Measurements from ENCODE around the gene BCAS1. TPM values are rescaled to one million over a fixed set of nuclear protein-coding genes. Genes with fewer than 3 reads are reported as not detected.
"Not testable (repeated sequence)": the region's sequence is repeated elsewhere in the genome, so short reads cannot be mapped to it uniquely, and the experiment has no call there.

Gene BCAS1
- total RNA-seq, 1 experiment from 2014 or later, result 42.4 TPM

DNA sequence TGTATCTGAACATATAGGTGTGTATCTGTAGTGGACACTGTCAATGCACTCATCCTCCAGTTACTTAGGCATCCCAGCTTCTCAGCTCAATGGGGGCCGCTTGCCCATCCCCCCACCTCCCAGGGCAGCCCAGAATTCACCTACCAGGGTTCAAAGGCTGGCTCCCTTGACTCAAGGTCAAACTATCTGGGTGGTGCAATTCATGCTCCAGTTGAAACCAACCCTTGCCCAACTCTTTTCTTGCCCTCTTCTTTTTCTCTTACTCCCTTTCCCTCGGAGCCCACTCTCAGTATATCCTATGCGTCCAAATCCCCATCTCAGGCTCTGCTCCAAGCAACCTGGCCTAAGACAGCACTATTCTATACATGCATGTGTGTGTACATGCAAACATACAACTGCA lies 127.4 kb downstream of the BCAS1 start:
- DNase-seq (ENCODE audit: low spot score), result no peak

GRCh38 chr20:53942472-53942816 lies 128.0 kb downstream of the BCAS1 start:
- no peak for DNase-seq (ENCODE audit: low spot score)

DNA sequence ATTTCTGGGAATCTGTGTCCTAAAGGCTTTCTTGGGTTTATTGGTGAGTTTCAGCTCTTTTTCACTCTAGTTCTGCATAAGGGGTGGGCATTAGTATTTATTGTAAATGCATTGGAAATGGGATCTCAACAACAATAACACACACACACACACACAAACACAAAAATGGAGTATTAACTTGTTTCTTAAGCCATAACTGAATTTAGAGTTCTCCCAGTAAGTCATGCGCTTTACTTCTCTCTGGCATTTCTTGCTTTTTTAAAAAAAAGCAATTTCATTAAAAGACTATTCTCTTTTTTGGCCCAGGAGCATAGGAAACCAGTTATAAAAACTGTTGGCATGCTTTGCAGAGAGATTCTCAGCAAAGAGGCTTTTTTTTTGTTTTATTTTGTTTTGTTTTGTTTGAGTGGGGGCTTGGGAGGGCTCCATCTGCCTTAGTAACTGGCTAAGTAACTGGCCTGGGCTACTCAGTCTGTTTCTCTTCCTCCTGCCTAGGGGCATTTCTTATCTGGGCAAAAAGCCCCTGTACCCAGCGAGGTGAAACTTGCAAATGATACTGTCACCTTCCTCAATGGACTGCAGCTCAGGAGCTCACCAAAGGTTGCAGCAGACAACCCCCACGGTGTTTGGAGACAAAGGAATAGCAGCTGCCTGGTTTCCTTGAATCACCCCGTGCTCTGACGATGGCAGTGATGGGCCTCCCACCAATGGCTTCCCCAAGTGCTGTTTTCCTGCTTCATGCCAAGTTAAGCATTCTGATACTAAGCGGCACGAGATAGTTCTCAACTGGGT lies 128.5 kb downstream of the BCAS1 start:
- no peak for DNase-seq (ENCODE audit: low spot score)

DNA sequence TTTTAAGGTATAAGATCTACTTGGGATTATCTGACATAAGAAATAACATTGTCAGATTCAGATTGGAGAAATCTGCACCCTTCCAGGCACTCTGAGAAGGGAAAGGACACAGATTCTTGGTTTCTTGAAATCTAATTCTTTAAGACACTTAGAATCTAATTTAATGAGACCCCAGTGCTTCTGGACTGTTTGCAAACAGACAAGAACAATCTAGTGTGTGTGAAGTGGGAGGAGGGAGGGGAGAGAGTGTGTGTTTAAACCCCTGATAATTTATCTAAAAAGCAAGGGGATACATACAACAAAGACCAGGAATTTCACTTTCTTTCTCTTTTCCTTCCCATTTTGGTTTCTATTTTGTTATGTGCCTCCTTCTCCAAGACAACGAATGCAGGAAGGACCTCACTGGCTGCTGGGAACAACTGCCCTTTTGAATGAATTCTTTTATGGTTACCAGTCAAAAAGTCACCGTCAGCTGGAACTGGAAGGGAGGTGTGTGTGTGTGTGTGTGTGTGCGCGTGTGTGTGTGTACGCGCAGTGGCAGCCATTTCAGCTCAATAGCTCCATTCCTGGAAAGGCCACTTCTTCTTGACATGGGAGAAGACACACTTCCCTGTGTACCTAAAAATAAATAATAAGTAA lies 129.4 kb downstream of the BCAS1 start:
- no peak for DNase-seq (ENCODE audit: low spot score)

DNA sequence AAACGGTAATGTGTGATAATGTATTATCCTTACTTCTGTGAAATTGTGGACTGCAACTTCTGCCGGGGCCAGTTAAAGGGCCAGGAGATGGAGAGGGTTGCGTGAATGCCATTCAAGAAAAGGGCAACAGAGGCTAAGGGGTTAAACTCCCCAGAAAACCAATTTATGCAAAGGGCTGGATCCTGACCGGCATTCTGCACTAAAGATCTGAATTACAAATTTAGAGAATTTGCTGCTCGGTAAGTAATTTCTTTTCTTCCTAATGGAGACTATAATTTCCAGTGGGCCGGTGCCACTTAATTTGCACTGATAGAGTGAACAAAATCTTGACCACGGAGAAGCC lies 130.1 kb downstream of the BCAS1 start:
- no peak for DNase-seq (ENCODE audit: low spot score)

GRCh38 chr20:53939572-53940359 lies 130.6 kb downstream of the BCAS1 start:
- peak; percentile 99 for DNase-seq (ENCODE audit: low spot score)

DNA sequence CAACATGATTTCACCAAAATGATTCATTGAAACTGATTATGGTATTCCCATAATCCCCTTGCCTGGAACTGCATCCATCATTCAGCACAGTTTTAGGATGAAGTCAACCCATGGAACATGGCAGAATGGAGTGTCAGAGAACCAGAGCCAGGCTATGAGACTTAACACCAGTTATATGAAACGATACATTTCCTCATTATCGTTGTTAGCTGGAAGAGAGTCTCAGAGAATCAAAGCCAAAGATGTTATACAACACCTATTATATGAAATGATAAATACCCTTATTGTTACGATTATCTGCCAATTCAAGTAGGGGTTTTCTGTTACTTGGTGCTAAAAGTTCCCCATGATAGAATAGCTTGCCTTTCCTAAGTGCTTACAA lies 131.2 kb downstream of the BCAS1 start:
- no peak for DNase-seq (ENCODE audit: low spot score)

GRCh38 chr20:53938739-53939138 lies 131.7 kb downstream of the BCAS1 start:
- DNase-seq (ENCODE audit: low spot score), result no peak

GRCh38 chr20:53937929-53938367 lies 132.4 kb downstream of the BCAS1 start:
- DNase-seq (ENCODE audit: low spot score), result no peak

- DNase-seq (ENCODE audit: low spot score), result no peak
These were observed 133.1 kb downstream of the BCAS1 start for GRCh38 chr20:53937339-53937741.

GRCh38 chr20:53935344-53936084 lies 134.9 kb downstream of the BCAS1 start:
- no peak for DNase-seq (ENCODE audit: low spot score)

- no peak for DNase-seq (ENCODE audit: low spot score)
These were observed 135.7 kb downstream of the BCAS1 start for GRCh38 chr20:53934421-53935343.

- no peak for DNase-seq (ENCODE audit: low spot score)
These were observed 137.1 kb downstream of the BCAS1 start for GRCh38 chr20:53933232-53933846.

DNA sequence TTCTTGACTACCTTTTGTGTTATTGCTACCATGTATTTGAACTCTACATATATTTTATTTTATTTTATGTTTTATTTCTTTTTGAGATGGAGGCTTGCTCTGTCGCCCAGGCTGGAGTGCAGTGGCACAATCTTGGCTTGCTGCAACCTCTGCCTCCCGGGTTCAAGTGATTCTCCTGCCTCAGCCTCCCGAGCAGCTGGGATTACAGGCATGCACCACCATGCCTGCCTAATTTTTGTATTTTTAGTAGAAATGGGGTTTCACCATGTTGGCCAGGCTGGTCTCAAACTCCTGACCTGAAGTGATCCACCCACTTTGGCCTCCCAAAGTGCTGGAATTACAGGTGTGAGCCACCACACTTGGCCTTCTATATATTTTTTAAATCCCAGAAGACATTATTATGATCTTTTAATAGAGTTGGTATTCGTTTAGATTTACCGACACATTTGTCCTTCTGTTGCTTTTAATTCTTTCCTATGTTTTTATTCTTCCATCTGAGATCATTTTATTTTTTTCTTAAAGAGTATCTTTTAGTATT lies 137.7 kb downstream of the BCAS1 start:
- DNase-seq (ENCODE audit: low spot score), result not testable (repeated sequence)

DNA sequence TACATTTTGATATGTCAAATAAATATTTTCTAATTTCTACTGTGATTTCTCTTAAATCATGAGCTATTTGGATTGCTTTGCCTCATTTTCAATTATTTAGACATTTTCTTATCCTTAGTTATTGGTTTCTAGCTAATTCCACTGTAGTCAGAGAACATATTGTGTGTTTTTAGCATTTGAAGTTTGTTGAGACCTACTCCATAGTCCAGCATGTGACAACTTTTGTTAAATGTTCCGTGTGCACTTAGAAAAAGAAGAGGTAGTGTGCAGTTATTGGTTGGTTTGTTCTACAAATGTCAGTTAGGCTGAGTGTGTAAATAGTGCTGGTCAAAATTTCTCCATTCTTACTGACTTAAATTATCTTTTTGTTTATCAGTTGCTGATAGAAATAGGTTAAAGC lies 138.8 kb downstream of the BCAS1 start:
- no peak for DNase-seq (ENCODE audit: low spot score)

DNA sequence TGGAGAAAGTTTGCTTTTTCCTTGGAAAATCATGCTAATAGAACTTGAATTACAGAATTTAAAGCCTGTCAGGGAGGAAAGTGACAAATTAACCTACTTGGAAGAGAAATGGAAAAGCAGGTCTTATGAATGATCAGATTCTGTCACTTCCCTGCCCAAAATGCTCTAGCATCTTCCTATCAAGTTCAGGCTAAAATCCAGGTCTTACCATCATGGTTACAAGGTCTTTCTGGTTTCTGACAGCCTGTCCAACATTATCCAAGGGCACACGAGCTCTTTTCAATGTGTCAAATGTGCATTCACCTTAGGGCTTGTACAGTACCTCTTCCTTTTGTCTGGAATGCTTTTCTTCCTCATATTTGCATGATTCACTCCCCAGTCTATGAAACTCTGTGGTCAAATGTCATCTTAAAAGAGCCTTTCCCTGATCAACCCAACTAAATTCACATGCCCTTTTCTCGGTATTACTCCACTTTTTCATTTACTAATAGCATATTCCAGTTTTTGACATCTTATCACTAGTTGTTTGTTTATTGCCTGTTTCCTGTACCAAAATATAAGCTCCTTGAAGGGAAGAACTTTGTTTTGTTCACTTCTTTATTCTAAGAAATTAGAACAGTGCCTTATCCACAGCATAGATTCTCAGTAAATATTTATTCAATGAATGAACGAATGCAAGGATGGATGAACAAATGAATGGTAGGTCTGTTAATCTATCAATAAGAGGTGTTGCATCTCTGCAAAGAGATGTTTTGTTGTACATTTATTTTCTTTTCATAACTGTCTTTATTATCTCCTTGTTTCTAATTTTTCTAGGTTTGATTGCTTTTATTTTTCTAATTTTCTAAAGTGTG lies 139.5 kb downstream of the BCAS1 start:
- DNase-seq (ENCODE audit: low spot score), result no peak

DNA sequence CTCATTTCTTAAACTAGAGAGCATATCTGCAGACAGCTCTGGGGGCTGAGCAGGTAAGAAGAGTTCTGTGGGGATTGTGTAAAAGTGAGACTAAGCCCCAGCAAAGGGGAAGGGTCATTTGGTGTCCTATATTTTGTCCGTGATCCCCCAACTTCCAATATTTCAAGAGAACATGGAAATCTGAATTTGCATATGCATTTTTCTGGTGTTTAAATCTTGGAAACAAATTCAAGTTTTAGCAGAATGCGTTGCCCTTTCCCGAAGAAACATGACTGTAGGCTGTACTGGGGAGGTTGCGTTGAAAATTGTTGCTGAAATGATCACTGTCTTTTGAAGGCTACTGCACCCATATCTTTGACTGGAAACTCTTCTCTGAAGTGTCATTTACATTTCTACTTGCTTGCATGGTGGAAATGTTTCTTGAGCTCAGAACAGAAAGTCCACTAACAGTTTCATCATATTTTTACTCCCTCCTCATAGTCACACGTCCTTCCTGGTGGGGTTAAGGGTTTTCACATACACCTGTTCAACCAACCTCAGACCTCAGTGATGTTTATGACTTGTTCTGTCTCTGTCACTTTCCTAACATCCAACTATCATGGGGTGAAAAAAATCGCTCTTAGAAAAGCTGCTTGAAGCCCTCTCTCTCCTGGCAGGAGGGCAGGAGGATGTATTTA lies 140.3 kb downstream of the BCAS1 start:
- DNase-seq (ENCODE audit: low spot score), result no peak

GRCh38 chr20:53929399-53929798 lies 141.0 kb downstream of the BCAS1 start:
- no peak for DNase-seq (ENCODE audit: low spot score)

DNA sequence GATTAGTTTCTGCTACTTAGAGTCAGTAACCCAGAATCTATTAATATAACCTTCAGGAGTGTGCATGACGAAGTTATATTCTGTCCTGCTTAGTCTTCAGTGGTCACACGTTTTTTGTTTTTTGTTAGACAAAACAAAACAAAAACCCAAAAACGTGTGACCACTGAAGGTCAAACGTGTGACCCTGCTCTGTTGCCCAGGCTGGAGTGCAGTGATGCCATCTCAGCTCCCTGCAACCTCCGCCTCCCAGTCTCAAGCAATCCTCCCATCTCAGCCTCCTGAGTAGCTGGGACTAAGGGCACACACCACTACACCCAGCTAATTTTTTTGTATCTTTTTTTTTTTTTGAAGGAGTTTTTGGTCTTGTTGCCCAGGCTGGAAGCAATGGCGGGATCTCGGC lies 142.4 kb downstream of the BCAS1 start:
- DNase-seq (ENCODE audit: low spot score), result no peak
